GM19452 (cell line): Measurements from ENCODE around the gene HTRA3.

Experiments
- ATAC-seq: cut with Tn5 transposase; IDR thresholded peaks from one replicate; pipeline ENCODE4 v1.9.1; 2021; ENCODE audit not compliant: unreplicated experiment

HTRA3 gene

DNA sequence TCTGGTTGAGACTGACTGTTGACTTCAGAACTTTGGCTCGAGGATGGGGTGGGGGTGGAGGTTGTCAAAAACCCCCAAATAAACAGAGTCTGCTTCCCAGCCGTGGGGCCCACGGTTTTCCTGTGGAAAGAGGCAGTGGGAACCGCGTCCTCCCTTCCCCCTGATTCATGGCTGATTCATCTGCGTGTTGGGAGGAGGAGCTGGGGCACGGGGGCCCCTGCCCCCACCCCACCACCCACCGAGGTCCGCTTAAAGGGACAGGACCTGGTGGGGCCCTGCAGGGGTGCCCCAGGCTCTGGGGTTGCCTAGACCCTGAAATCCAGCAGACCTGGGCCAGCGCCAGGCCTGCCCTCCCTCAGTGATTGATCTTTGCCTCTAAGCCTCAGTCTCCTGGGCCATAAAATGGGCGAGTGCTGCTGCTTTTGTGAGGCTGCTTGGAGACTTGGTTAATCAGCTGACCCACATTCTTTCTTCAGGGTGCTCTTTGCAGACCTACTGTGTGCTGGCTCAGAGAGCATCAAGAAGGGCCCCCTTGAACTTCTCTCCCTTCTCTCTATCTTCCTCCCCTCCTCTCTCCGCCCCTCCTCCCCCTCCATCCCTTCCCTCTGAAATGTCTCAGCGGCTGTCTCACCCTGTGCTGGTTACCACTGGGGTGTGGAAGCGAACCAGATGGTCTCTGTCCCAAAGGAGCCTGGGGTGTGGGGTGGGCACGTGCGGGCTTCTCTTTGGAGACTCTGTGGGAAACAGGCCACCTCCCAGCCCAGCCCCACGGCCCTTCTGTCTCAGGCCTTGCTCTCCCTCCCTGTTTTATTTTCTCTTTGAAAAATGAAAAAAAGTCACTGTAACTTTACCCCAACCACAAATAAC, 9.1 kb downstream of the HTRA3 start:
- ATAC-seq: no peak

DNA sequence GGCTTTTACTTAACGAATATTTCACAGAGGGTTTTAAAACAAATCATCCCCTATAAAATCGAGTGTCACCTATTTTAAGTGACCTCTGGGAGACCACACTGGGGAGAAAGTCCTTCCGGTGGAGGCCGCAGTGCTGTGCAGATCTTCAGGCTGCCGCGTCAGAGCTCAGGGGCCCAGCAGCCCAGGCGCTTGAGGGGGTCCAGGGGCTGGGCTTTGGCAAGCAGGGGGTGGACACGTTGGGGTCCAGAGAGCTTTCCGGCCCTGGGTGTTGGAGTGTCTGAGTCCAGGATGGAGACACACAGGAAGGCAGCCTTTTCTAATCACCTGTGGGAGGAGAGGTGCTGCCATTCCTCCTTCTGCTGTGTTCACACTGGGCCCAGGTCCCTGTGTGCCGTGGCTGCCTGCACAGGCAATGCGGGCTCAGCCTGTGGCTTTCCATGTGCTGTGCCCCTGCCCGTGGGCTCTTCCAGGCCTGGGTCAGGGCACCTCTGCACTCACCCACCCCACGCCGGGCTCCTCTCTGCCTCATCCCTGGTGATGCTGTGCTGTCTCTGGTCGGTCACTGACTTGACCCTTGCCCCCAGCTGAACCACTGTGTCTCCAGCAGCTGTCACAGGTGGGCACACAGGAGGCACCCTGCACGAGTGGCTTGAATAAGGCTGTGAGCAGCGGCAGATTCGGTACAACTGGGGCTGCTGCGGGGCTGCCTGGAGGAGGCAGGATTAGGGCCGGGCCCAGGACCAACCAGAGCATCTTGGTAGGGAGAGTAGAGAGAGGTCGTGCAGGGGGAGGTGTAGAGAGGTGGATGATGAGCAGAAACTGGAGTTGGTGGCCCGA, 10.0 kb downstream of the HTRA3 start:
- no peak for ATAC-seq

DNA sequence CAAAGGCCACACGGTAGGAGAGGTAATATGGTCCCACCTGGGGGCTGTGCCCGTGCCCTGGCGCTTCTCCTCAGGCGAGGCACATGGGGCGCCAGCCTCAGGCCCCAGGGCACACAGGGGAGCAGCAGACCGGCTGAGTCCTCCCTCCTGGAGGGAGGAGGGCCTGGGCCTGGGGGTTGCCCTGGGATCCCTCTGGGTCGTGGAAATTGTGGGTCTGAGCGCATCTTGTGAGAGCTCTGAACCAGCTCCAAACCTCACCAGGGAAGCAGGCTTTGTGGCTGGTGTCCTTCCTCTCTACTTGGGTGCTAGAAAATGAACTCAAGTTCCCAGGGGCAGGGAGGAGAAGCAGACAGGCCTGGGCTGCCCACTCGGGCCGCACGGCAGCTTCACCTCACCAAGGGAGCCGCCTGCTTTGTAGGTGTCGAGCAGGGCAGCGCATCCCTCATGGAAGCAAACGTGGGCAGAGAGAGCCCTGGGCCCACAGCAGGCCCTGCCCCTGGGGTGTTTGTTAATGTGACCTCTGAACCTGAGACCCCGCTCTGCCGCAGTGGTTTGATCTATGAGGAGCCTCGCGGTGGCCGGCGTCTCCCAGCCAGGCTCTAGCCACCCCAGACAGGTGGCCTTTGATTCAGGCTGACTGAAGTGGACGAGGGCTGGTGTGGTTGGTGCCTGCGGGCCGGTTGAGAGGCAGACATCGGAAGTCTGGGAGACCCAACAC, 10.8 kb downstream of the HTRA3 start:
- ATAC-seq: no peak

DNA sequence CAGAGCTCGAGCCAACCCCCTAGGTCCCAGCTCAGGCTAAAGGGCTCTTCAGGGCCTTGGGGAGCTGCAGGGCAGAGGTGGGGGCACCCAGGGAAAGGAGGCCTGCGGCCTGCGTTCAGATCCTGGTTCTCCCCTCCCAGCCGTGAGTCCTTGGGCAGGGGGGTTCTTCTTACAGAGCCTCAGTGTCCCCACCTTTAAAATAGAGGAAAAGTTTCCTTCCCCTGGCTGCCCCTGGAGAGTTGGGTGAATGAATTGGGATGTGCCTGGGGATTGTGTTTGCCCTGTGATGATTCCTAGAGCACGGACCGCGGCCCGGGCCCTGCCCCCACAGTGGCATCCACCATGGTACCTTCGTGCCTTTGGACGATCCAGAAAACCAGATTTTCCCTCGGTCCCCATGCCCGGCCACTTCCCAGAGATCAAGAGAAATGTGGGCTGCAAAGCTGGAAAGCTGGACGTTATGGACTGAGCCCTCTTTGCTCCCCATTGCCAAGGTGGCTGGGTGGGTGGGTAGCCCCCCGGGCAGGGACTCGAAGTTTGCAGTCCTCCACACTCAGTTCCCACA, 11.4 kb downstream of the HTRA3 start:
- no peak for ATAC-seq

DNA sequence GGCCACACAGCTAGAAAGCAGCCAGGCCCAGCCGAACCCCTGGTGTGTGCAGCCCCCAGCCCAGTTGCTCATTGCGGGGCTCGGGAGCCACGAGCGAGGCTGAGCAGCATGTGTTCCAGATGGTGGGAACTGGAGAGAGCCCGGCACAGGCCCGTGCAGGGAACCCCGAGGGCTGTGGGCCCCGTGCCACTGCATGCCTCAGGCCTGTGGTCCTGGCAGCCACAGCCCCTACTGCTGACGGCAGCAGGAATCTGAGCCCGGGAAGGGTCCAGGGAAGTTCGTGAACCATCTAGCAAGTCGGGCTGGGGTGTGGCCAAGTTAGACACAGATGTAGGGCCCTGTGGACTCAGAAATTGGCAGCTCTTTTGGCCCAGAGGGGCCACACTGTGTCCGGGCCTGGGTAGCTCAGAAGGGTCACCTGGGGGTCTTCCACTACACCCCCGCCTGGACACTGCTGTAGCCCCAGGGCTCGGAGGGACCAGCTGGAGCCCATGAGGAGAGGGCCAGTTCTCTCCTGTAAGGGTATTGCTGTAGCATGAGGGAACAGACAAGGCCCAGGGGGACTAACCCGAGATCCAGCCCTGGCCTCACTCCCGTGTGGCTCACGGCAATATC, 12.1 kb downstream of the HTRA3 start:
- no peak for ATAC-seq

DNA sequence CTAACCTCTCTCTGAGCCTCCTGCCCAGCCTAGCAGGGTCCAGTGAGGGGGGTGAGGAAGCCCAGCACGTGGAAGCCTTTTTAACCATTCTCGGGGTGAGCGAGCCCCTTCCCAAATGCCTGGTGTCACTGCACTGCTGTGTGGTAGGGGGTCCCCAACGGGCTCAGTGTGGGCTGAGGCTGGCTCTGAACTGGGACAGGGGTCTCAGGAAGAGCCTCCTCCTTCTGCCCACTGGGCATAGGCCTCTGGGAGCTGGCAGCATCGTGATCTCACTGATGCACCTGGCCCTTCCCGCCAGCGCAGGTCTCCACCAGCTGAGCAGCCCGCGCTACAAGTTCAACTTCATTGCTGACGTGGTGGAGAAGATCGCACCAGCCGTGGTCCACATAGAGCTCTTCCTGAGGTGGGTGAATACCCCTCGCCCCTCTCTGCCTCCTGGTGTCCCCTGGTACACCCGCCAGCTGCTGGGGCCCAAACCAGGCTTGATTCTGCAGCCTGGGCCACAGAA, 12.6 kb downstream of the HTRA3 start:
- ATAC-seq: no peak

DNA sequence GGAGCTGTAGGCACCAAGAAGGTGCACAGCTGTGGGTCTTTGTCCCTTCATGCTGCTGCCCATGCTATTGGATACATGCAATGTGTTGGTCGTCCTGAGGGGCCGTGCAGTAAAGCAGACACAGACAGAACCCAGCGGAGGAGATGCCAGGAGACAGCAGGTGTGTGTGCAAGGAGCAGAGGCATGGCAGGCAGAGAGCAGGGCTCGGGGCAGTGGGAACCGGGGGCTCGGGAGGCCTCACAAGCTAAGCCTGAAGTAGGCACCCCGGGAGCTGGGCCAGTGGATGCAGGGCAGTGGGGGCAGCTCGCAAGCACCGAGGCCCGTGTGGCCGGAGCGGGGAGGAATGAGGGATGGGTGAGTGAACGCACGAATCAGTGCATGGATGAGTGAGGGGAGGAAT, 13.2 kb downstream of the HTRA3 start:
- no peak for ATAC-seq

DNA sequence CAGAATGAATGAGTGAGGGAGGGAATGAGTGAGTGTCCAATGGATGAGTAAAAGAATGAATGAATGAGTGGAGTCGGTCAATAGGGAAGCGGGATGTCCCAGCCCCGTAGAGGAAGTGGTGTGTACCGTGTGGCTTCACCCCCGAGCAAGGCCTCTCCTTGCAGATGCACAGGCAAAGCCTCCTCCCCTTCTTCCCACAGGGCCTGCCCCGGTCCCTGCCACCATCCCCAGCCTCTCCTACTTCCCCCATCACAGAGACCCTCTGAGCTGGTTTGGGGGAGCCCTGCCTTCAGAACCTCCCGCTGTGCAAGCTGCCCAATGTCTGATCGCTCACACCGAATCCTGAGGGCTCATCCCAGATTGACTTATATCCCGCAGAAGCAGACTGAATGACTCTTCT, 13.6 kb downstream of the HTRA3 start:
- no peak for ATAC-seq

DNA sequence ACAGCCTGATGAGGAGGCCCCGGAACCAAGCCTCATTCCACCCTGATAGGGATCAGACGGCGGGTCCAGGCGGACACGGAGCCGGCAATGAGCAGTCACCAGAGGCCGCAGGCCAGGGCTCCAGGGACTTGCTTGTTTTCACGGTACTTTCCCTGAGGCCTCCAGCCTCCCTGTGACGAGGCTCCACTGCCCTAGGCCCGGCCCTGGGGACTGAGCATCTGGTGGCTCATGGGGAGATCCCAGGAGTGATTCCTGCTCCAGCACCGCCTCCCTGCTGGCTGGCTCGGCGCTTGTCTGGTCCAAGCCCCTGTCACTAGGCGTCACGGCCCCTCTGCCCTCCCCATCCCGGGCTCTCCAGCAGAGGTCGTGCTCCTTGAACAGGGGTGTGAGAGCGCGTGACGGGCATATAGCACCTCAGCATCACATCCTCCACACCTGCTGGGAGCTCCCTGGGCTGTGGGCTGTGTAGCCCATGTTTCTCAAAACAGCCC, 14.1 kb downstream of the HTRA3 start:
- no peak for ATAC-seq

DNA sequence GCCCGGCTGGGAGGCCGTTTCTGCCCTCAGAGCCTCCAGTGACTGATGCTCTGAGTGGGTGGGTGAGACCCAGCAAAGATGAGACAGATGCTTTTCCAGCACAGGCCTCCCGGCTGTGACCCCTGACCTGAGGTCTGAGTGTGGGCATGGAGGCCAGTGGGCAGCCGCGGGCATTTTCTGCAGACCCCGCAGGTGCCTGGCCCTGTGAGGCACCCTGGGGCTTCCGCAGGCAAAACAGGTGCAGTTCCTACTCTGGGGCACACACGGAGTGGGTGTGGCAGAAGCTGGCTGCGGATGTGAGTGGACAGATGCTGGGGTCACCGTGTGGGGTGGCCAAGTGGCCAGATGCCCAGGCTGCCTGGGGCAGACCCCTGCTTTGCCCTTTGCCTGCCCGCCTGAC, 14.8 kb downstream of the HTRA3 start:
- ATAC-seq: no peak

DNA sequence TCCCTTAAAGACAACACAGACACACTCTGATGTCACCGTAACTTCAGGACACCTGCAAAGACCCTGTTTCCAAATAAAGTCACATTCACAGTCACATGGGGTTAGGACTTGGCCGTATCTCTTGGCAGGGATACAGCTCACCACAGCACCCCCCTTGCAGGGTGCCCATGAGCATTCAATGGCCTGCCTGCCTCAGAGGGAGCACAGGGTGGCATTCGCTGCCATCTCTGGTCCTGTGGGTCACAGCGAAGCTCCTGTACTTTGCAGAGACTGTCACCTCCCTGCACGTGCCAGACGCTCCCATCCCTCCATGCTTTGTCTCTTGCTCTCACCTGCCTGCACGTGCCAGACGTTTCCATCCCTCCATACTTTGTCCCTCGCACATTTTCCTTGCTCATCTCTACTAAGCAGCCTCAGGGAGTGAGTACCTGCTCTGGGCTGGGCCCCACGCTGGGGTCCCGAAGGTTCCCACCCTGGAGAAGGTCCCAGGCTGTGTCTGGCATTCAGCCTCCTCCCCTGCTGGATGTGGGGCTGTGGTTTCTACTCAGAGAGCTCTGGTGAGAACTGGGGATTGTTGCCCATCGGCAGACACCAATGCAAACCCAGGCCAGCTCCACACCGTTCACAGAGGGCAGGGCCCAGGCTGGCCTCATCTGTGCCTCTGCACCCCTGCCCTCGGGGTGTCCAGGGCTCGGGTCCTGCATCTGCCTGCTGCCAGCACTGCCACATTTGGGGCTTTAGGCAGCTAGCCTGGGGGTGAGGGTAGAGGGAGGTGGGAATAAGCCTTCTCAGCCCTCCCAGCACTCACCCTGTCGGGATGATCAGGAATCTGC, 15.8 kb downstream of the HTRA3 start:
- ATAC-seq: no peak

DNA sequence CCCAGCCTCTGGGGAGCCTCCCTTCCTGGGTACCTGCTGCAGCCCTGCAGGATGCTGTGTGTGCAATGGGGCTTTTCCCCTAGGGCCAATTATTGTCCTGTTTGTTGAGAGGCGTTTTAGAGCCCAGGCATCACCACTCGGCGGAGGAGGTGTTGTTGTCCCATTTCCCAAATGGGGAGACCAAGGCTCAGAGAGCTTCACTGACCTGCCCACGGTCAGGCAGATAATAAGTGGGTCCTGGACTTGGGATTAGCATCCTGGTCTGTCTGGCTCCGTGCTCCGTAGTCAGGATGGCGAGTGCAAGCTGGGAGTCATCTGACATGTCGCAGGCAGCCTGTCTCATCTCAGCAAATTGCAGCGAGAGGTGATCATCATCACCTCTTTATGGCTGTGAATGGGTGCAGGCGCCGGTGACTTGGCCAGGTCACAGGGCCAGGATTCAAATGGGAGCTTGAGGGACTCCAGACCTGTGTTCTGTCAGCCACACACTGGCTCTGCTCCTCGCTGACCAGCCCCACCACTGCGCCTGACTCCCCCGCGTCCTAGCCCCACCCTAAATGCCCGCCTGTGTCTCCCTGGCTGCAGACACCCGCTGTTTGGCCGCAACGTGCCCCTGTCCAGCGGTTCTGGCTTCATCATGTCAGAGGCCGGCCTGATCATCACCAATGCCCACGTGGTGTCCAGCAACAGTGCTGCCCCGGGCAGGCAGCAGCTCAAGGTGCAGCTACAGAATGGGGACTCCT, 16.6 kb downstream of the HTRA3 start:
- ATAC-seq: no peak

DNA sequence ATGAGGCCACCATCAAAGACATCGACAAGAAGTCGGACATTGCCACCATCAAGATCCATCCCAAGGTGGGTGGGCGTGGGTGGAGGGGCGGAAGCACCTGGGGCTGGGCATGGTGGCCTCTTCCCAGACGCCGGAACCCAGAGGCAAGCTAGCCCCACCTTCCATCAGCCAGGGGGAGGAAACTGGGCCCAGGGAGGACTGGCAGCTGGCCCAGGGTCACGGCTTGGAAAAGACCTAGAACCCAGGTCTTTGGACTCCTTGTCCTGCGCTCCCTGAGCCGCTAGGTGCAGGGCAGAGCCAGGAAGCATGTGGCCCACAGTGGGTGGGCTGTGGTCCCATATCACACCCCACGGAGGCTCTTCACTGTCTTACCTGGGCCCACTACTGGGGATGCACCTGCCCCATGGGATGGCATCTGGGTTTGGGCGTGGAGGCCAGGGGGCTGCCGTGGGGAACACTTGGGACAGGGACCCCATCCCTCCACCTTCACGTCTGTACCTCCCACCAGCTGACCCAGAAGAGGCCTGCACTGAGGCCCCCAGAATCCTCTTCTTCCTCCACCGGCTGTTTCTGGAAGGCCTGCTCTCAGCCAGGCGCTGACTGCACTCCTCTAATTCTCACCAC, 17.3 kb downstream of the HTRA3 start:
- ATAC-seq: no peak

DNA sequence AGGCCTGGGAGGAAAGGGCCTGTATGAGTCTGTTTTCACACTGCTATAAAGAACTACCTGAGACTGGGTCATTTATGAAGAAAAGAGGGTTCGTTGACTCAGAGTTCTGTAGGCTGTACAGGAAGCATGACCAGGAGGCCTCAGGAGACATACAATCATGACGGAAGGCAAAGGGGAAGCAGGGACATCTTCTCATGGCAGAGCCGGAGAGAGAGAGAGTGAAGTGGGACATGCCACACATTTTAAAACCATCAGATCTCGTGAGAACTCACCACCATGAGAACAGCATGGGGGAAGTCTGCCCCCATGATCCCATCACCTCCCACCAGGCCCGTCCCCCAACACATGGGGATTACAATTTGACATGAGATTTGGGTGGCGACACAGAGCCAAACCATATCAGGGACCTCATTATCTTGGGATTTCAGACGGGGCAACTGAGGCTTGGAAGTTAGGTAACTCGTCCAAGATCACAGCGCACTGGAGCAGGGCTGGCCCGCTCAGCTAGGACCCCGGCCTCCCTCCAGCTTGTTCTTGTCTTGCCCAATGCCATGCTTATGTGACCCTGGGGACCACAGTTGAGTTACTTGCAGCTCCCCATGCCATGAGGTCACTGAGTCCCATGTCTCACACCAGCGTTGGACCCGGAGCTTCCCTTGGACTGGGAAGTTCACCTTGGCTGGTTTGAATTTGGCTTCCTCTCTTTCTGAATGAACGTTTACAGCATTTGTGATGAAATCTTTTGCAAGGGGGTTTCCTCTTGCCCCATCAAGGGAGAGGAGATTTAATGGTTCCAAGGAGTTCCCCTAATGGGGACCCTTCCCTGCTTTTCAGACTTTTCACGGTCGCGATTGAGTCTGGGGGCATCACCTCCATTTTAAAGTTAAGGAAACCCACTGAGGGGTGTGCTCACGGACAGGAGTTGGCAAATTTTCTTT, 18.1 kb downstream of the HTRA3 start:
- no peak for ATAC-seq

DNA sequence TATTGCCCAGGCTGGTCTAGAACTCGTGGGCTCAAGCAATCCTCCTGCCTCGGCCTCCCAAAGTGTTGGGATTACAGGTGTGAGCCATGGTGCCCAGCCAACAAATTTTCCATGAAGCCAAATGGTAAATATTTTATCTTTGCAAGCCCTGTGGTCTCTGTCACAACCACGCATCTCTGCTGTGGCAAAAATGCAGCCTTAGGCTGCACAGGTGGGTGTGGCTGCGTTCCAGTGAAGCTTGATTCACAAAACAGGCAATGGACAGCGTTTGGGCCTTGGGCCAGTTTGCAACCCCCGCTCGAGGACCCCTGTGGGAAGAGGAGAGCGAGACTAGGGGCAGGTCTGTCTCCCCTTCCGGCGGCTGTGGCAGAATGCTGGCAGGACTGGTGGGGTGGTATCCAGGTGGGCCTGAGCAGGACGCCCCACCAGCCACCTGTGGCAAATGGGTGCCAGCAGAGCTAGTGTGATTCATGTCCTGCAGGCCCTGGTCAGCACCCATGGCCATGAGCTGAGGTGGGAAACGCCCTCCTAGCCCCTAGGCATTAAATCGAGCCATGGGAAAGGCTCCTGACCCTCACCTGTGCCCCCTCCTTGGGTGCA, 19.7 kb downstream of the HTRA3 start:
- no peak for ATAC-seq

DNA sequence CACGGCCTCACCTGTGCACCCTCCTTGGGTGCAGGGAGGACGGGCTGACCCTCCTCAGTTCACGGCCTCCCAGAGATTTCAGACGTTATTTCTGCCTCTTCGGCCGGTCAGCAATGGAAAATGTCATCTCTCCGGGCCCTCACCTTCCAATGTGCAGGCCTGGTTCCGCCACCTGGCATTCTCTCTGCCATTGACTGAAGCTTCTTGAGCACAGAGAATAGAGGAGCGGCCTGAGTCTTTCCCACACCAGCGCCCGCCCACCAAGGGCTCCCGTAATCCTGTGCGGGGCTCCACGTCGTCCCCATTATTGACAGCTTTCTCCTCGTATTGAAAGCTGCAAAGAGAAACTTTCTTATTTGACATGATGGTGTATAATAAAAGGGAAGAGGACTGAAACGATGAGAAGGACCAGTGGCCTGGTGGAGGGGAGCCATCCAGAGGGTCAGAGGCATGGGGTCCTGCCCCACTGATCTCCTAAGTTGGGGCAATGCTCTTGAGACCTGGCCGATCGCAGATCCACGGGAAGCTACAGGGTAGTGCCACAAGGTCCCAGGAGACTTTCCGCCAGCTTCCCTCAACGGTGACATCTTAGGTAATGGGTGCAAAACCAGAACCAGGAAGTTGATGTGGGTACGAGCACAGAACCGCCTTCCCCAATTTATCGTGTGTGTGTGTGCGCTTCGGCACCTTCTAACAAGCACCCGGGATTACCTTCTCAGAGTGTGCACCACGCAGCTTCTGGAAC, 20.6 kb downstream of the HTRA3 start:
- ATAC-seq: no peak

DNA sequence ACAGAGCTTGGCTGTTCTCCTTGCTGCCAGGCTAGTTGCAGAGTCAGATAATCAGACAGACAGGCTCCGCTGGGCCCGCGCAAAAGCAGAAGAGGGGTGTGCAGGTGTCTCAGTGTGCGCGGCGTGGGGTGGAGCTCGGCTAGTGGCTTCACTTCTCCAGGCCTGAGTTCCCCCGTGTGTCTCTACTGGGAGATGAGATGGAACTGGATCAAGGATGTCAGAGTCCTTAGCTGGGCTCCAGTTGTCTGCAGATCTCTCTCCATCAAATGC, 21.1 kb downstream of the HTRA3 start:
- no peak for ATAC-seq
